Measurements from ENCODE around the gene ZNF439. TPM values are rescaled to one million over a fixed set of nuclear protein-coding genes. Genes with fewer than 3 reads are reported as not detected.

ZNF439 gene
- total and polyA plus RNA-seq, 2 of the 13 experiments (the other 11 are each of a cell fraction or from before 2014, with no cell fraction given), result 2.9 to 4.9 TPM

DNA sequence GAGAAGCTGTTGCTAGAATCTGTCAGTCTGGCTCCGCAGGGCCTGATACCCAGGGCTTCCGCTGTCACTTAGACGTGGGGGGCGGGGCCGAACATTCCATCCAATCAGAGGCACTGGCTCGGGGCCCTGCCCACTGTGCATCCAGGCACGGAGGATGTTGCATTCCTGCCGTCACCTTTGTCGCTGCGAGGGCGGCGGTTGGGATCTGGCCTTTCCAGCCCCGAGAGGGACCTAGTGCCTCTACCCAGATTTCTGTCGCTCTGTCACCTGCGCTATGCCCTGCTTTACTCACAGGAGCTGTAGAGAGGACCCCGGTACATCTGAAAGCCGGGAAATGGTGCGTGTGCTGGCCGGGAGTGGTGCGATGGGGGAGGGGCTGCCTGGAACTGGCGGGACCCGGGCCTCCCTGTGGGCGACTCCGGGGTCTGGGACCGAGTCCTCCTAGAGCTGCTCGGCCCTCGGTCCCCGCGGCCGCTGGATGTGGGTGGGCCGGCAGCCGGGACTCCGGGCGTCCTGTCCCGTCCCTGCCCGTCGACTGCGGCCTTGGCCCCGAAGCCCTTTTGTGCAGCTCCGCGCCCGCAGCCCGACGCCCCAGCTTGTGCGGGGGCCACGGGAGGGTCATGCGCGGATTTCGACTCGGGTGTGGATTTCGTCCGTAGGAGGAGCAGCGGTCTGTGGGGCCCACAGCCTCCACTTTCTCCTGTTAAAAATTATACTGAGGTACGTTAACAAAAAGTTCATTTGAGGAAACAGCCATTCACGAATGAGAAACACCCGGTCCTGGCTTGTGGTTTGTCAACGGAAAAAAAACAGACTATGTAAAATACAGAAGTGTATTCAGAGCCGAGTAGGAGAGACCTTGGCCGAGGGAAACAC is at the start of gene ZNF439 (continued):
- TF ChIP-seq, protein P1, sequence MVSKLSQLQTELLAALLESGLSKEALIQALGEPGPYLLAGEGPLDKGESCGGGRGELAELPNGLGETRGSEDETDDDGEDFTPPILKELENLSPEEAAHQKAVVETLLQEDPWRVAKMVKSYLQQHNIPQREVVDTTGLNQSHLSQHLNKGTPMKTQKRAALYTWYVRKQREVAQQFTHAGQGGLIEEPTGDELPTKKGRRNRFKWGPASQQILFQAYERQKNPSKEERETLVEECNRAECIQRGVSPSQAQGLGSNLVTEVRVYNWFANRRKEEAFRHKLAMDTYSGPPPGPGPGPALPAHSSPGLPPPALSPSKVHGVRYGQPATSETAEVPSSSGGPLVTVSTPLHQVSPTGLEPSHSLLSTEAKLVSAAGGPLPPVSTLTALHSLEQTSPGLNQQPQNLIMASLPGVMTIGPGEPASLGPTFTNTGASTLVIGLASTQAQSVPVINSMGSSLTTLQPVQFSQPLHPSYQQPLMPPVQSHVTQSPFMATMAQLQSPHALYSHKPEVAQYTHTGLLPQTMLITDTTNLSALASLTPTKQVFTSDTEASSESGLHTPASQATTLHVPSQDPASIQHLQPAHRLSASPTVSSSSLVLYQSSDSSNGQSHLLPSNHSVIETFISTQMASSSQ (IDR thresholded peaks at IDR 0.05; ENCODE audit: low read depth), result no peak
- TF ChIP-seq, protein P1 (CRISPR knock-in tag; IDR thresholded peaks at IDR 0.05; ENCODE audit: borderline replicate concordance), result no peak; the same call in 1 of the 2 replicates
- TF ChIP-seq FOXM1 (CRISPR knock-in tag; IDR thresholded peaks at IDR 0.05), result no peak
- TF ChIP-seq ZNF563 (CRISPR knock-in tag; IDR thresholded peaks at IDR 0.05), result peak; percentile 65; the same call in 1 of the 2 replicates
- TF ChIP-seq ZNF562 (CRISPR knock-in tag; IDR thresholded peaks at IDR 0.05; ENCODE audit: borderline replicate concordance), result no peak
- 0 out of 2 replicates have a peak, but pooled peaks have one; percentile 21 for TF ChIP-seq ZNF772 (CRISPR knock-in tag; IDR thresholded peaks at IDR 0.05)
- TF ChIP-seq, protein P2, sequence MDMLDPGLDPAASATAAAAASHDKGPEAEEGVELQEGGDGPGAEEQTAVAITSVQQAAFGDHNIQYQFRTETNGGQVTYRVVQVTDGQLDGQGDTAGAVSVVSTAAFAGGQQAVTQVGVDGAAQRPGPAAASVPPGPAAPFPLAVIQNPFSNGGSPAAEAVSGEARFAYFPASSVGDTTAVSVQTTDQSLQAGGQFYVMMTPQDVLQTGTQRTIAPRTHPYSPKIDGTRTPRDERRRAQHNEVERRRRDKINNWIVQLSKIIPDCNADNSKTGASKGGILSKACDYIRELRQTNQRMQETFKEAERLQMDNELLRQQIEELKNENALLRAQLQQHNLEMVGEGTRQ (IDR thresholded peaks at IDR 0.05; ENCODE audit: low read depth, low read length), result no peak
- TF ChIP-seq, protein P2 (CRISPR knock-in tag; IDR thresholded peaks at IDR 0.05; ENCODE audit: borderline replicate concordance), result no peak
- no peak; the same call in 1 of the 2 replicates for TF ChIP-seq ZNF501 (CRISPR knock-in tag; IDR thresholded peaks at IDR 0.05)
- peak; percentile 78 for TF ChIP-seq ZFY (CRISPR knock-in tag; IDR thresholded peaks at IDR 0.05)
- TF ChIP-seq ZNF672 (CRISPR knock-in tag; IDR thresholded peaks at IDR 0.05), result no peak
- no peak for TF ChIP-seq GATAD2A (CRISPR knock-in tag; IDR thresholded peaks at IDR 0.05)
- TF ChIP-seq NFE2 (CRISPR knock-in tag; IDR thresholded peaks at IDR 0.05), result no peak
- TF ChIP-seq, protein P3, sequence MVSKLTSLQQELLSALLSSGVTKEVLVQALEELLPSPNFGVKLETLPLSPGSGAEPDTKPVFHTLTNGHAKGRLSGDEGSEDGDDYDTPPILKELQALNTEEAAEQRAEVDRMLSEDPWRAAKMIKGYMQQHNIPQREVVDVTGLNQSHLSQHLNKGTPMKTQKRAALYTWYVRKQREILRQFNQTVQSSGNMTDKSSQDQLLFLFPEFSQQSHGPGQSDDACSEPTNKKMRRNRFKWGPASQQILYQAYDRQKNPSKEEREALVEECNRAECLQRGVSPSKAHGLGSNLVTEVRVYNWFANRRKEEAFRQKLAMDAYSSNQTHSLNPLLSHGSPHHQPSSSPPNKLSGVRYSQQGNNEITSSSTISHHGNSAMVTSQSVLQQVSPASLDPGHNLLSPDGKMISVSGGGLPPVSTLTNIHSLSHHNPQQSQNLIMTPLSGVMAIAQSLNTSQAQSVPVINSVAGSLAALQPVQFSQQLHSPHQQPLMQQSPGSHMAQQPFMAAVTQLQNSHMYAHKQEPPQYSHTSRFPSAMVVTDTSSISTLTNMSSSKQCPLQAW (CRISPR knock-in tag; IDR thresholded peaks at IDR 0.05), result peak; percentile 63; the same call in 1 of the 2 replicates
- TF ChIP-seq, protein P4, sequence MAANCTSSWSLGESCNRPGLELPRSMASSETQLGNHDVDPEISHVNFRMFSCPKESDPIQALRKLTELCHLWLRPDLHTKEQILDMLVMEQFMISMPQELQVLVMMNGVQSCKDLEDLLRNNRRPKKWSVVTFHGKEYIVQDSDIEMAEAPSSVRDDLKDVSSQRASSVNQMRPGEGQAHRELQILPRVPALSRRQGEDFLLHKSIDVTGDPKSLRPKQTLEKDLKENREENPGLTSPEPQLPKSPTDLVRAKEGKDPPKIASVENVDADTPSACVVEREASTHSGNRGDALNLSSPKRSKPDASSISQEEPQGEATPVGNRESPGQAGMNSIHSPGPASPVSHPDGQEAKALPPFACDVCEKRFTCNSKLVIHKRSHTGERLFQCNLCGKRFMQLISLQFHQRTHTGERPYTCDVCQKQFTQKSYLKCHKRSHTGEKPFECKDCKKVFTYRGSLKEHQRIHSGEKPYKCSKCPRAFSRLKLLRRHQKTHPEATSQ (CRISPR knock-in tag; IDR thresholded peaks at IDR 0.05; ENCODE audit: borderline replicate concordance), result 0 out of 2 replicates have a peak, but pooled peaks have one; percentile 41
- TF ChIP-seq KDM2A (CRISPR knock-in tag; IDR thresholded peaks at IDR 0.05; ENCODE audit: borderline replicate concordance, low read depth), result peak; percentile 65; the same call in 1 of the 2 replicates
- TF ChIP-seq, protein P5, sequence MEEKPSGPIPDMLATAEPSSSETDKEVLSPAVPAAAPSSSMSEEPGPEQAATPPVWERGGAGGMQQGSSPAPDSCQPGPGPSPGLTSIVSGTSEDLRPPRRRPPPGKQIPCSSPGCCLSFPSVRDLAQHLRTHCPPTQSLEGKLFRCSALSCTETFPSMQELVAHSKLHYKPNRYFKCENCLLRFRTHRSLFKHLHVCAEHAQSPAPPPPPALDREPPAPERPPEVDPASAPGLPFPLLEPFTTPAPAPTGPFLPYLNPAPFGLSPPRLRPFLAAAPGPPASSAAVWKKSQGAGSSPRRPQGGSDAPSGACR (CRISPR knock-in tag; IDR thresholded peaks at IDR 0.05), result 0 out of 2 replicates have a peak, but pooled peaks have one; percentile 40
